Measurements from ENCODE around the gene COLEC12.

DNA sequence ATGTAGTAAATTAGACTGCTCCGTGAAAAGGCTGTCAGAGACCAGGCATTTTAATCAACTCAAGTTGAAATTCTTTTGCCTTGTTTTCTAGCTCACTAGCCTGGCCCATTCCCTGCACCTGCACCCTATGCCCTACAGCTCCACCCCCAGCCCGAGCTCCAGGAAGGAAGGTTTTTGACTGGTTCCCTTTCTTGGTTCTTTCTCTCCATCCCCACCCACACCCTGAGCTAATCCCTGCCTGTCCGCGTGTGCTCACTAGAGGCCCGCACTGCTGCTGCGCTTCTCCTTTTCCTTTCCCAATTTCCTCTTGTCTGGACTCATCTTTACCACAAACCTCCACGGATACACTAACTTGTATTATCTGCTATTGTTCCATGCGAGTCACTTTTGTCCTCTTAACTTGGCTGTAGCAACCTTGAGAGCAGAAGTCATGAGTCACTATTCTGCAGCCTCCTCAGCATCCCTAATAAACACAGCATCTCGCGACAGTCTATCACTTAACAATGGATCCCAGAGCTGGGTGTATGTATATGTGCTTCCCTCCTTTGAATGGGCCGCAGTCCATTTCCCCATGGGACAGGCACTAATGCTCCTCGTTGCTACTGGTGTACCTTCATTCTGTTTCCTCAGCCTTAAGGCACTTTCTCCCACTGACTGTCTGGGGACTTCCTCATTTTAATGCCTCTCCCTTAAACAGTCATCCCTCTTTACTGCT, 36.5 kb downstream of the COLEC12 start:
- TF ChIP-seq CTCF (IDR thresholded peaks at IDR 0.05; ENCODE audit: insufficient read depth, low read length, poor library complexity, severe bottlenecking) (no peak), EZH2phosphoT487 (conservative IDR thresholded peaks at IDR 0.05; ENCODE audit: low read length) (no peak)
